HepG2 (cell line): ENCODE measurements around the gene TRAK1. TPM values are rescaled to one million over a fixed set of nuclear protein-coding genes. Genes with fewer than 3 reads are reported as not detected.
A peak's percentile ranks its signal among the peaks of the same experiment; 100 is the strongest.

Source experiments
- ASH2L ChIP-seq: fragments of 300-600, 200-600 bp; sonication (generic); IDR thresholded peaks from 2 replicates; pipeline ENCODE4 v1.7.0; 2017; ENCODE audit warnings: low read depth, mild to moderate bottlenecking, moderate library complexity, mixed read lengths, low read length; ENCODE audit not compliant: insufficient read length
- CCDC6 ChIP-seq: sonication (generic); formaldehyde crosslinking; IDR thresholded peaks from 2 replicates; pipeline ENCODE4 v1.8.1; 2022; ENCODE audit warnings: mild to moderate bottlenecking, missing genetic modification reagents, moderate library complexity
- ESRRA ChIP-seq: sonication (generic); formaldehyde crosslinking; IDR thresholded peaks from 2 replicates; pipeline ENCODE4 v1.5.1; 2020; ENCODE audit warnings: mild to moderate bottlenecking, low read depth, missing genetic modification reagents
- EZH2 ChIP-seq: conservative IDR thresholded peaks from 2 replicates; pipeline ENCODE4 v1.6.1; 2012; ENCODE audit warnings: mild to moderate bottlenecking, low read depth, low read length, moderate library complexity
- HDAC1 ChIP-seq: sonication (generic); formaldehyde crosslinking; IDR thresholded peaks from 2 replicates; pipeline ENCODE4 v1.5.1; 2020; ENCODE audit warnings: mild to moderate bottlenecking, missing genetic modification reagents
- HMGA1 ChIP-seq: sonication (generic); formaldehyde crosslinking; conservative IDR thresholded peaks from 2 replicates; pipeline ENCODE4 v1.4.0; 2020; ENCODE audit warnings: missing genetic modification reagents
- HOXA5 ChIP-seq: sonication (generic); formaldehyde crosslinking; IDR thresholded peaks from 2 replicates; pipeline ENCODE4 v1.4.0; 2020; ENCODE audit warnings: missing genetic modification reagents
- PRMT3 ChIP-seq: sonication (generic); formaldehyde crosslinking; IDR thresholded peaks from 2 replicates; pipeline ENCODE4 v1.8.1; 2022; ENCODE audit warnings: low read depth, mild to moderate bottlenecking, moderate library complexity, missing genetic modification reagents, borderline replicate concordance
- PRPF4 ChIP-seq: fragments of 200-400 bp; formaldehyde crosslinking; IDR thresholded peaks from 2 replicates; pipeline ENCODE4 v1.6.1; 2016; ENCODE audit warnings: low read length, low read depth; ENCODE audit not compliant: poor library complexity, severe bottlenecking
- SP2 ChIP-seq: sonication (generic); formaldehyde crosslinking; IDR thresholded peaks from 2 replicates; pipeline ENCODE4 v1.5.1; 2020; ENCODE audit warnings: mild to moderate bottlenecking, missing genetic modification reagents
- SRSF4 ChIP-seq: fragments of 200-400 bp; formaldehyde crosslinking; IDR thresholded peaks from one replicate; pipeline ENCODE4 v1.6.1; 2018; ENCODE audit warnings: mild to moderate bottlenecking, low read depth, low read length, moderate library complexity; ENCODE audit not compliant: poor library complexity, severe bottlenecking
- ZBTB10 ChIP-seq: sonication (generic); formaldehyde crosslinking; IDR thresholded peaks from 2 replicates; pipeline ENCODE4 v1.4.0; 2020; ENCODE audit warnings: missing genetic modification reagents, borderline replicate concordance
- ZBTB33 ChIP-seq: sonication (generic); formaldehyde crosslinking; IDR thresholded peaks from 2 replicates; pipeline ENCODE4 v1.4.0; 2020; ENCODE audit warnings: missing genetic modification reagents
- ZNF275 ChIP-seq: sonication (generic); formaldehyde crosslinking; IDR thresholded peaks from 2 replicates; pipeline ENCODE4 v1.8.0; 2022; ENCODE audit warnings: missing genetic modification reagents, mild to moderate bottlenecking, inconsistent platforms, borderline replicate concordance
- ZNF687 ChIP-seq: sonication (generic); formaldehyde crosslinking; IDR thresholded peaks from 2 replicates; pipeline ENCODE4 v1.5.1; 2020; ENCODE audit warnings: mild to moderate bottlenecking, missing genetic modification reagents, moderate library complexity
- ZNF749 ChIP-seq: sonication (generic); formaldehyde crosslinking; IDR thresholded peaks from 2 replicates; pipeline ENCODE4 v1.8.0; 2022; ENCODE audit warnings: mild to moderate bottlenecking, missing genetic modification reagents, moderate library complexity, borderline replicate concordance
- polyA plus RNA-seq, 8 experiments: library from polyadenylated mRNA; depleted of rRNA in 3 of 8; stranded (reverse) in 7 of 8; unstranded in 1 of 8; fragments of >200 nt; fragmentation: Illumina TruSeq in 4 of 8; extraction: Trizol in 4 of 8; gene quantifications; 2 replicates each; pipeline versions ENCODE4 v1.2.1 to v1.2.3, GENCODE V29; 2011 to 2016; ENCODE audit warnings: low read depth in 4 of 8, missing spikeins in 1 of 8, mixed read lengths in 1 of 8; ENCODE audit not compliant: insufficient read depth in 1 of 8
- total RNA-seq, 5 experiments: library from RNA; depleted of rRNA; stranded (reverse); fragments of >200 nt; fragmentation: Illumina TruSeq; extraction: Trizol; gene quantifications; 2 replicates each; pipeline ENCODE4 v1.2.3, GENCODE V29; 2016; ENCODE audit warnings: low read depth in 1 of 5

TRAK1 gene
- total and polyA plus RNA-seq, 2 of the 13 experiments (the other 11 are each of a cell fraction or from before 2014, with no cell fraction given): 20.5 to 46.6 TPM

GRCh38 chr3:42159706-42160472 lies 68.7 kb downstream of the TRAK1 start (continued):
- TF ChIP-seq ZBTB10 (no peak; the same call in 1 of the 2 replicates), PRPF4 (no peak), HOXA5 (0 out of 2 replicates have a peak, but pooled peaks have one; percentile 37), HDAC1 (CRISPR knock-in tag) (peak; percentile 43), ESRRA (CRISPR knock-in tag) (0 out of 2 replicates have a peak, but pooled peaks have one; percentile 15), PRMT3 (CRISPR knock-in tag) (no peak), HMGA1 (CRISPR knock-in tag) (no peak), ZBTB33 (CRISPR knock-in tag) (no peak), EZH2 (no peak), SRSF4 (no peak), ZNF687 (CRISPR knock-in tag) (peak; percentile 88), SP2 (CRISPR knock-in tag) (peak; percentile 54; the same call in 1 of the 2 replicates), CCDC6 (CRISPR knock-in tag) (0 out of 2 replicates have a peak, but pooled peaks have one; percentile 13), ZNF749 (CRISPR knock-in tag) (no peak), ZNF275 (CRISPR knock-in tag) (0 out of 2 replicates have a peak, but pooled peaks have one; percentile 23), ASH2L (no peak)
